WTC11 (cell line): ENCODE data around the gene KDSR. TPM values are rescaled to one million over a fixed set of nuclear protein-coding genes. Genes with fewer than 3 reads are reported as not detected.

Experiments
- ATAC-seq: fragments of 200-7000 bp; cut with Tn5 transposase; 2 replicates; pipeline ENCODE4 v1.10.0; 2021; ENCODE audit warnings: mild to moderate bottlenecking, moderate library complexity
- CTCF ChIA-PET: fragments of 300-600 bp; sonication (Branson Sonifier 250); formaldehyde crosslinking; loops from one replicate; lab custom pipeline; 2021; ENCODE audit warnings: antibody characterized with exemption; lab: Charles Lee
- POLR2A ChIA-PET: fragments of 350-600 bp; sonication (Branson Sonifier 250); formaldehyde crosslinking; loops from one replicate; lab custom pipeline; 2021; ENCODE audit warnings: antibody characterized with exemption; lab: Charles Lee
- DNase-seq: peaks from one replicate; pipeline ENCODE4 v3.0.0; 2021; ENCODE audit warnings: low spot score
- H3K27ac Mint-ChIP-seq: 2 replicates; pipeline ENCODE4 v1.8.0; 2021; ENCODE audit warnings: mixed read lengths
- H3K27me3 Mint-ChIP-seq: 2 replicates; pipeline ENCODE4 v1.8.0; 2021; ENCODE audit warnings: low read depth, mild to moderate bottlenecking, moderate library complexity, mixed read lengths
- H3K36me3 Mint-ChIP-seq: 2 replicates; pipeline ENCODE4 v1.8.0; 2021; ENCODE audit warnings: mixed read lengths
- H3K4me1 Mint-ChIP-seq: 2 replicates; pipeline ENCODE4 v1.8.0; 2022; ENCODE audit warnings: mixed read lengths
- H3K4me3 Mint-ChIP-seq: 2 replicates; pipeline ENCODE4 v1.8.0; 2021; ENCODE audit warnings: mild to moderate bottlenecking, moderate library complexity, mixed read lengths
- H3K9me3 Mint-ChIP-seq: 2 replicates; pipeline ENCODE4 v1.8.0; 2021; ENCODE audit warnings: mixed read lengths
- AFF4 ChIP-seq: sonication (generic); formaldehyde crosslinking; IDR thresholded peaks from 2 replicates; pipeline ENCODE4 v1.8.1; 2023; ENCODE audit warnings: mild to moderate bottlenecking, missing genetic modification reagents, borderline replicate concordance
- ARID4B ChIP-seq: sonication (generic); formaldehyde crosslinking; IDR thresholded peaks from 2 replicates; pipeline ENCODE4 v1.8.0; 2023; ENCODE audit warnings: missing genetic modification reagents, mild to moderate bottlenecking, borderline replicate concordance
- HMGA2 ChIP-seq: fragments of 250-450 bp; sonication (Bioruptor Pico); IDR thresholded peaks from 2 replicates; pipeline ENCODE4 v1.4.0; 2021; ENCODE audit warnings: mild to moderate bottlenecking, moderate library complexity
- MXD4 ChIP-seq: fragments of 250-450 bp; sonication (Bioruptor Pico); IDR thresholded peaks from 2 replicates; pipeline ENCODE4 v1.8.0; 2021; ENCODE audit warnings: mild to moderate bottlenecking, moderate library complexity, borderline replicate concordance
- NFATC4 ChIP-seq: fragments of 250-450 bp; sonication (Bioruptor Pico); IDR thresholded peaks from 2 replicates; pipeline ENCODE4 v1.9.0; 2021; ENCODE audit warnings: mild to moderate bottlenecking
- SMAD3 ChIP-seq: sonication (generic); formaldehyde crosslinking; IDR thresholded peaks from 2 replicates; pipeline ENCODE4 v1.8.0; 2022; ENCODE audit warnings: missing genetic modification reagents, mild to moderate bottlenecking, borderline replicate concordance
- SOX15 ChIP-seq: fragments of 250-450 bp; sonication (Bioruptor Pico); IDR thresholded peaks from 2 replicates; pipeline ENCODE4 v1.9.0; 2021; ENCODE audit warnings: mild to moderate bottlenecking
- SP1 ChIP-seq: sonication (generic); formaldehyde crosslinking; conservative IDR thresholded peaks from 2 replicates; pipeline ENCODE4 v1.8.1; 2022; ENCODE audit warnings: missing genetic modification reagents
- ZBTB21 ChIP-seq: sonication (generic); formaldehyde crosslinking; IDR thresholded peaks from 2 replicates; pipeline ENCODE4 v1.8.1; 2023; ENCODE audit warnings: mild to moderate bottlenecking, missing genetic modification reagents, borderline replicate concordance
- ZNF138 ChIP-seq: sonication (generic); formaldehyde crosslinking; conservative IDR thresholded peaks from 2 replicates; pipeline ENCODE4 v1.8.1; 2022; ENCODE audit warnings: mild to moderate bottlenecking, moderate library complexity, missing genetic modification reagents
- ZNF219 ChIP-seq: sonication (generic); formaldehyde crosslinking; IDR thresholded peaks from 2 replicates; pipeline ENCODE4 v1.8.0; 2023; ENCODE audit warnings: missing genetic modification reagents, mild to moderate bottlenecking, borderline replicate concordance
- ZNF396 ChIP-seq: fragments of 250-450 bp; sonication (Bioruptor Pico); IDR thresholded peaks from 2 replicates; pipeline ENCODE4 v1.8.0; 2021; ENCODE audit warnings: mild to moderate bottlenecking, moderate library complexity, borderline replicate concordance
- ZNF416 ChIP-seq: fragments of 250-450 bp; sonication (Bioruptor Pico); IDR thresholded peaks from 2 replicates; pipeline ENCODE4 v1.9.0; 2021; ENCODE audit warnings: mild to moderate bottlenecking, inconsistent platforms
- total RNA-seq: library from RNA; stranded (reverse); gene quantifications from 3 replicates; pipeline ENCODE4 v1.2.3, GENCODE V29; 2021
- TF ChIP-seq, protein P1 (sequence below): sonication (generic); formaldehyde crosslinking; IDR thresholded peaks from 2 replicates; pipeline ENCODE4 v1.8.1; 2023; ENCODE audit warnings: mild to moderate bottlenecking, missing genetic modification reagents
- TF ChIP-seq, protein P2 (sequence below): fragments of 250-450 bp; sonication (Bioruptor Pico); IDR thresholded peaks from 2 replicates; pipeline ENCODE4 v1.9.0; 2021; ENCODE audit warnings: moderate library complexity, mild to moderate bottlenecking, inconsistent platforms, borderline replicate concordance
- TF ChIP-seq, protein P3 (sequence below): fragments of 250-450 bp; sonication (Bioruptor Pico); IDR thresholded peaks from 2 replicates; pipeline ENCODE4 v1.9.0; 2021; ENCODE audit warnings: mild to moderate bottlenecking

Gene KDSR
- total RNA-seq, 1 experiment from 2014 or later = 51.8 TPM

- TF ChIP-seq AFF4 (CRISPR knock-in tag) (no peak), SOX15 (CRISPR knock-in tag) (no peak), ZNF138 (CRISPR knock-in tag) (no peak)
- TF ChIP-seq, all 79 proteins: peak for 0
These were observed 82.7 kb downstream of the KDSR start (continued) for GRCh38 chr18:63284173-63284799.

- no peaks in the 10 kb centered on the region for H3K36me3 Mint-ChIP-seq
- no peaks in the 10 kb centered on the region for H3K27me3 Mint-ChIP-seq
- no peak overlapping the region for H3K27ac Mint-ChIP-seq
- ChIA-PET POLR2A (no interaction called here), CTCF (interaction anchor here (1.5 kb wide), 1 partner anchor 35 kb away, joined by 3 read pairs; no protein-coding TSS in a partner anchor)
- ATAC-seq = no peak
- DNase-seq = no peak
- H3K4me3 Mint-ChIP-seq = no peak overlapping the region
- no peaks in the 10 kb centered on the region for H3K9me3 Mint-ChIP-seq
- TF ChIP-seq ZBTB21 (no peak), MXD4 (no peak), ZNF396 (no peak), NFATC4 (CRISPR knock-in tag) (no peak)
- TF ChIP-seq, all 79 proteins: peak for 0
- H3K4me1 Mint-ChIP-seq = no peaks in the 10 kb centered on the region
These were observed 83.5 kb downstream of the KDSR start for GRCh38 chr18:63283305-63284094.

- H3K27ac Mint-ChIP-seq = no peak overlapping the region
- no peaks in the 10 kb centered on the region for H3K9me3 Mint-ChIP-seq
- H3K4me1 Mint-ChIP-seq = no peaks in the 10 kb centered on the region
- TF ChIP-seq HMGA2 (CRISPR knock-in tag) (no peak), SP1 (no peak), ARID4B (no peak), ZNF416 (CRISPR knock-in tag) (no peak), ZNF138 (CRISPR knock-in tag) (no peak), ZNF219 (no peak), SMAD3 (CRISPR knock-in tag) (no peak)
- TF ChIP-seq, protein P1, sequence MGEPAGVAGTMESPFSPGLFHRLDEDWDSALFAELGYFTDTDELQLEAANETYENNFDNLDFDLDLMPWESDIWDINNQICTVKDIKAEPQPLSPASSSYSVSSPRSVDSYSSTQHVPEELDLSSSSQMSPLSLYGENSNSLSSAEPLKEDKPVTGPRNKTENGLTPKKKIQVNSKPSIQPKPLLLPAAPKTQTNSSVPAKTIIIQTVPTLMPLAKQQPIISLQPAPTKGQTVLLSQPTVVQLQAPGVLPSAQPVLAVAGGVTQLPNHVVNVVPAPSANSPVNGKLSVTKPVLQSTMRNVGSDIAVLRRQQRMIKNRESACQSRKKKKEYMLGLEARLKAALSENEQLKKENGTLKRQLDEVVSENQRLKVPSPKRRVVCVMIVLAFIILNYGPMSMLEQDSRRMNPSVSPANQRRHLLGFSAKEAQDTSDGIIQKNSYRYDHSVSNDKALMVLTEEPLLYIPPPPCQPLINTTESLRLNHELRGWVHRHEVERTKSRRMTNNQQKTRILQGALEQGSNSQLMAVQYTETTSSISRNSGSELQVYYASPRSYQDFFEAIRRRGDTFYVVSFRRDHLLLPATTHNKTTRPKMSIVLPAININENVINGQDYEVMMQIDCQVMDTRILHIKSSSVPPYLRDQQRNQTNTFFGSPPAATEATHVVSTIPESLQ (CRISPR knock-in tag) = no peak
- TF ChIP-seq, protein P2, sequence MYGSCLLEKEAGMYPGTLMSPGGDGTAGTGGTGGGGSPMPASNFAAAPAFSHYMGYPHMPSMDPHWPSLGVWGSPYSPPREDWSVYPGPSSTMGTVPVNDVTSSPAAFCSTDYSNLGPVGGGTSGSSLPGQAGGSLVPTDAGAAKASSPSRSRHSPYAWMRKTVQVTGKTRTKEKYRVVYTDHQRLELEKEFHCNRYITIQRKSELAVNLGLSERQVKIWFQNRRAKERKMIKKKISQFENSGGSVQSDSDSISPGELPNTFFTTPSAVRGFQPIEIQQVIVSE (CRISPR knock-in tag) = no peak
- TF ChIP-seq, protein P3, sequence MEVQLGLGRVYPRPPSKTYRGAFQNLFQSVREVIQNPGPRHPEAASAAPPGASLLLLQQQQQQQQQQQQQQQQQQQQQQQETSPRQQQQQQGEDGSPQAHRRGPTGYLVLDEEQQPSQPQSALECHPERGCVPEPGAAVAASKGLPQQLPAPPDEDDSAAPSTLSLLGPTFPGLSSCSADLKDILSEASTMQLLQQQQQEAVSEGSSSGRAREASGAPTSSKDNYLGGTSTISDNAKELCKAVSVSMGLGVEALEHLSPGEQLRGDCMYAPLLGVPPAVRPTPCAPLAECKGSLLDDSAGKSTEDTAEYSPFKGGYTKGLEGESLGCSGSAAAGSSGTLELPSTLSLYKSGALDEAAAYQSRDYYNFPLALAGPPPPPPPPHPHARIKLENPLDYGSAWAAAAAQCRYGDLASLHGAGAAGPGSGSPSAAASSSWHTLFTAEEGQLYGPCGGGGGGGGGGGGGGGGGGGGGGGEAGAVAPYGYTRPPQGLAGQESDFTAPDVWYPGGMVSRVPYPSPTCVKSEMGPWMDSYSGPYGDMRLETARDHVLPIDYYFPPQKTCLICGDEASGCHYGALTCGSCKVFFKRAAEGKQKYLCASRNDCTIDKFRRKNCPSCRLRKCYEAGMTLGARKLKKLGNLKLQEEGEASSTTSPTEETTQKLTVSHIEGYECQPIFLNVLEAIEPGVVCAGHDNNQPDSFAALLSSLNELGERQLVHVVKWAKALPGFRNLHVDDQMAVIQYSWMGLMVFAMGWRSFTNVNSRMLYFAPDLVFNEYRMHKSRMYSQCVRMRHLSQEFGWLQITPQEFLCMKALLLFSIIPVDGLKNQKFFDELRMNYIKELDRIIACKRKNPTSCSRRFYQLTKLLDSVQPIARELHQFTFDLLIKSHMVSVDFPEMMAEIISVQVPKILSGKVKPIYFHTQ (CRISPR knock-in tag) = no peak
- TF ChIP-seq, all 79 proteins: peak for 0
- ATAC-seq (no peak), DNase-seq (no peak)
- no peaks in the 10 kb centered on the region for H3K36me3 Mint-ChIP-seq
- ChIA-PET CTCF (interaction anchor here (1.5 kb wide), 1 partner anchor 35 kb away, joined by 3 read pairs; no protein-coding TSS in a partner anchor), POLR2A (no interaction called here)
- no peak overlapping the region for H3K4me3 Mint-ChIP-seq
- H3K27me3 Mint-ChIP-seq = no peaks in the 10 kb centered on the region
These were observed 84.2 kb downstream of the KDSR start for GRCh38 chr18:63282793-63283192.
